ENCODE results near the gene ITGB1.

The ITGB1 gene

GRCh38 chr10:32865170-32865569, 92.9 kb downstream of the ITGB1 start:
- TF ChIP-seq EZH2phosphoT487 (IDR thresholded peaks at IDR 0.05; ENCODE audit: borderline replicate concordance, low read length) (no peak), CTCF (IDR thresholded peaks at IDR 0.05; ENCODE audit: low read depth, low read length, poor library complexity, severe bottlenecking) (no peak)
- Histone ChIP-seq H3F3A (ENCODE audit: control insufficient read depth, insufficient read depth) (no peaks in the 10 kb centered on the region), H3K36me3 (ENCODE audit: control insufficient read depth, low read length) (no peaks in the 10 kb centered on the region), H3K79me2 (ENCODE audit: control insufficient read depth, low read length) (no peaks in the 10 kb centered on the region), H3K4me2 (ENCODE audit: low read length) (no peak overlapping the region), H3K9me3 (ENCODE audit: control insufficient read depth, insufficient read depth, low read length) (no peaks in the 10 kb centered on the region), H4K20me1 (ENCODE audit: control insufficient read depth, insufficient read depth, low read depth, low read length) (no peaks in the 10 kb centered on the region), H3K4me3 (ENCODE audit: low read length) (no peak overlapping the region), H3K4me1 (ENCODE audit: control insufficient read depth, low read length) (no peaks in the 10 kb centered on the region), H3K27me3 (ENCODE audit: control insufficient read depth, low read length) (no peaks in the 10 kb centered on the region; the same call in 1 of the 2 replicates), H3K9me2 (replicated peaks; ENCODE audit: control insufficient read depth, low read length) (no peaks in the 10 kb centered on the region), H3K27ac (ENCODE audit: low read depth, low read length) (no peak overlapping the region)

GRCh38 chr10:32854435-32854834, 103.6 kb downstream of the ITGB1 start:
- no peaks in the 10 kb centered on the region; the same call in 1 of the 2 replicates for H3K9me3 ChIP-seq (ENCODE audit: control insufficient read depth, insufficient read depth, low read length)
- TF ChIP-seq CTCF (IDR thresholded peaks at IDR 0.05; ENCODE audit: low read depth, low read length, poor library complexity, severe bottlenecking) (no peak), EZH2phosphoT487 (IDR thresholded peaks at IDR 0.05; ENCODE audit: borderline replicate concordance, low read length) (no peak)
- H3K4me3 ChIP-seq (ENCODE audit: low read length), result no peak overlapping the region
- no peaks in the 10 kb centered on the region for H4K20me1 ChIP-seq (ENCODE audit: control insufficient read depth, insufficient read depth, low read depth, low read length)
- H3K36me3 ChIP-seq (ENCODE audit: control insufficient read depth, low read length), result no peaks in the 10 kb centered on the region
- H3K79me2 ChIP-seq (ENCODE audit: control insufficient read depth, low read length), result no peaks in the 10 kb centered on the region
- no peaks in the 10 kb centered on the region; the same call in 1 of the 2 replicates for H3K27me3 ChIP-seq (ENCODE audit: control insufficient read depth, low read length)
- H3K4me1 ChIP-seq (ENCODE audit: control insufficient read depth, low read length), result no peaks in the 10 kb centered on the region
- H3K27ac ChIP-seq (ENCODE audit: low read depth, low read length), result no peak overlapping the region
- no peak overlapping the region for H3K4me2 ChIP-seq (ENCODE audit: low read length)
- no peaks in the 10 kb centered on the region for H3F3A ChIP-seq (ENCODE audit: control insufficient read depth, insufficient read depth)
- no peaks in the 10 kb centered on the region for H3K9me2 ChIP-seq (replicated peaks; ENCODE audit: control insufficient read depth, low read length)

GRCh38 chr10:32851301-32851700, 106.7 kb downstream of the ITGB1 start:
- Histone ChIP-seq H3K9me2 (replicated peaks; ENCODE audit: control insufficient read depth, low read length) (no peaks in the 10 kb centered on the region), H3K27ac (ENCODE audit: low read depth, low read length) (no peak overlapping the region), H3K4me3 (ENCODE audit: low read length) (no peak overlapping the region), H3K36me3 (ENCODE audit: control insufficient read depth, low read length) (no peaks in the 10 kb centered on the region), H3F3A (ENCODE audit: control insufficient read depth, insufficient read depth) (no peaks in the 10 kb centered on the region), H3K79me2 (ENCODE audit: control insufficient read depth, low read length) (no peaks in the 10 kb centered on the region), H3K4me1 (ENCODE audit: control insufficient read depth, low read length) (no peaks in the 10 kb centered on the region), H4K20me1 (ENCODE audit: control insufficient read depth, insufficient read depth, low read depth, low read length) (no peaks in the 10 kb centered on the region), H3K27me3 (ENCODE audit: control insufficient read depth, low read length) (peaks cover 3% of the 10 kb centered on the region; the same call in 1 of the 2 replicates), H3K9me3 (ENCODE audit: control insufficient read depth, insufficient read depth, low read length) (no peaks in the 10 kb centered on the region; the same call in 1 of the 2 replicates), H3K4me2 (ENCODE audit: low read length) (no peak overlapping the region)
- TF ChIP-seq CTCF (IDR thresholded peaks at IDR 0.05; ENCODE audit: low read depth, low read length, poor library complexity, severe bottlenecking), result no peak
- TF ChIP-seq EZH2phosphoT487 (IDR thresholded peaks at IDR 0.05; ENCODE audit: borderline replicate concordance, low read length), result no peak

All from DOHH2 (cell line).